ENCODE results near the gene CELSR3. TPM values are rescaled to one million over a fixed set of nuclear protein-coding genes. Genes with fewer than 3 reads are reported as not detected.

The CELSR3 gene
- polyA plus RNA-seq, 2 of the 4 experiments (the other 2 are of a cell fraction): 2.2 to 4.8 TPM

GRCh38 chr3:48681974-48682610 lies 19.4 kb upstream of the CELSR3 start:
- ChIA-PET CTCF (no interaction called here), POLR2A (no interaction called here)
- Histone ChIP-seq H3K4me3 (no peak overlapping the region), H3K27ac (no peak overlapping the region), H3K9me3 (no peaks in the 10 kb centered on the region), H3K4me2 (no peak overlapping the region), H3K4me1 (peaks cover 30% of the 10 kb centered on the region)
- TF ChIP-seq RNF2 (IDR thresholded peaks at IDR 0.05; ENCODE audit: borderline replicate concordance, low read depth): no peak
- TF ChIP-seq CEBPB (IDR thresholded peaks at IDR 0.05): no peak
- TF ChIP-seq HDAC2 (IDR thresholded peaks at IDR 0.05): no peak
- no peak for TF ChIP-seq EHF (CRISPR knock-in tag; IDR thresholded peaks at IDR 0.05)
- TF ChIP-seq JUN (IDR thresholded peaks at IDR 0.05): no peak
- no peak for TF ChIP-seq ZNF302 (CRISPR knock-in tag; IDR thresholded peaks at IDR 0.05)
- TF ChIP-seq SREBF2 (IDR thresholded peaks at IDR 0.05): no peak
- TF ChIP-seq FOSL2 (IDR thresholded peaks at IDR 0.05): no peak
- no peak for TF ChIP-seq FOSL2 (CRISPR knock-in tag; IDR thresholded peaks at IDR 0.05)
- no peak for TF ChIP-seq CHD2 (IDR thresholded peaks at IDR 0.05; ENCODE audit: low read length, partially characterized antibody)
- TF ChIP-seq TP53 (CRISPR knock-in tag; IDR thresholded peaks at IDR 0.05): no peak
- TF ChIP-seq, protein P1, sequence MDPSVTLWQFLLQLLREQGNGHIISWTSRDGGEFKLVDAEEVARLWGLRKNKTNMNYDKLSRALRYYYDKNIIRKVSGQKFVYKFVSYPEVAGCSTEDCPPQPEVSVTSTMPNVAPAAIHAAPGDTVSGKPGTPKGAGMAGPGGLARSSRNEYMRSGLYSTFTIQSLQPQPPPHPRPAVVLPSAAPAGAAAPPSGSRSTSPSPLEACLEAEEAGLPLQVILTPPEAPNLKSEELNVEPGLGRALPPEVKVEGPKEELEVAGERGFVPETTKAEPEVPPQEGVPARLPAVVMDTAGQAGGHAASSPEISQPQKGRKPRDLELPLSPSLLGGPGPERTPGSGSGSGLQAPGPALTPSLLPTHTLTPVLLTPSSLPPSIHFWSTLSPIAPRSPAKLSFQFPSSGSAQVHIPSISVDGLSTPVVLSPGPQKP (IDR thresholded peaks at IDR 0.05; ENCODE audit: low read depth, low read length): no peak
- ATAC-seq: no peak
- 94% methylated on average over 12 of the region's 17 CpGs for WGBS (ENCODE audit: missing lambda C conversion rate)
- DNase-seq (ENCODE audit: low read depth in 1 of 2, low spot score in 1 of 2): no peak
- no peak for FAIRE-seq

DNA sequence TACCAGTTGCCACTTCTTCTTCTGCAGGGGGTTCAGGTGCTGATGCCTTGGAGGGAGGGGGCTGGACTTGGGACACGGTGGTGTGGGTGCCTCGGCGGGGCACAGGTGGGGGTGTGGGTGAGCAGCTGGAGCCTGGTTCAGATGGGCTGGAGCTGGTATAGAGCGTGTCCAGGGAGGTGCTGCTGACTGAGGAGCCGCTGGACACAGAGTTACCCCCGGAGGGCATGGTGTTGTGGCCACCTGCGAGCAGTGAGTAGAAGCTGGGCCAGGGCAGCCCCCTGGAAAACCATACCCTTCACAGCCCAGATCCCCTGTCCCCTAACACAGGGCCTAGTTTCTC lies 18.8 kb upstream of the CELSR3 start:
- TF ChIP-seq, protein P2, sequence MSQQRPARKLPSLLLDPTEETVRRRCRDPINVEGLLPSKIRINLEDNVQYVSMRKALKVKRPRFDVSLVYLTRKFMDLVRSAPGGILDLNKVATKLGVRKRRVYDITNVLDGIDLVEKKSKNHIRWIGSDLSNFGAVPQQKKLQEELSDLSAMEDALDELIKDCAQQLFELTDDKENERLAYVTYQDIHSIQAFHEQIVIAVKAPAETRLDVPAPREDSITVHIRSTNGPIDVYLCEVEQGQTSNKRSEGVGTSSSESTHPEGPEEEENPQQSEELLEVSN (IDR thresholded peaks at IDR 0.05; ENCODE audit: borderline replicate concordance, low read depth): no peak
- TF ChIP-seq, protein P3, sequence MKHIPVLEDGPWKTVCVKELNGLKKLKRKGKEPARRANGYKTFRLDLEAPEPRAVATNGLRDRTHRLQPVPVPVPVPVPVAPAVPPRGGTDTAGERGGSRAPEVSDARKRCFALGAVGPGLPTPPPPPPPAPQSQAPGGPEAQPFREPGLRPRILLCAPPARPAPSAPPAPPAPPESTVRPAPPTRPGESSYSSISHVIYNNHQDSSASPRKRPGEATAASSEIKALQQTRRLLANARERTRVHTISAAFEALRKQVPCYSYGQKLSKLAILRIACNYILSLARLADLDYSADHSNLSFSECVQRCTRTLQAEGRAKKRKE (CRISPR knock-in tag; IDR thresholded peaks at IDR 0.05; ENCODE audit: low read depth): no peak
- TF ChIP-seq MYC (IDR thresholded peaks at IDR 0.05; ENCODE audit: borderline replicate concordance, low read length) (no peak), HMGXB4 (CRISPR knock-in tag; IDR thresholded peaks at IDR 0.05; ENCODE audit: borderline replicate concordance) (no peak), FOXS1 (CRISPR knock-in tag; IDR thresholded peaks at IDR 0.05) (no peak), ZC3H11A (IDR thresholded peaks at IDR 0.05) (no peak), MAFK (IDR thresholded peaks at IDR 0.05; ENCODE audit: partially characterized antibody) (no peak), SMC3 (IDR thresholded peaks at IDR 0.05) (no peak), TFCP2L1 (CRISPR knock-in tag; IDR thresholded peaks at IDR 0.05) (no peak), HDAC2 (IDR thresholded peaks at IDR 0.05) (no peak), CHD2 (IDR thresholded peaks at IDR 0.05; ENCODE audit: low read length, partially characterized antibody) (no peak)
- TF ChIP-seq, protein P4, sequence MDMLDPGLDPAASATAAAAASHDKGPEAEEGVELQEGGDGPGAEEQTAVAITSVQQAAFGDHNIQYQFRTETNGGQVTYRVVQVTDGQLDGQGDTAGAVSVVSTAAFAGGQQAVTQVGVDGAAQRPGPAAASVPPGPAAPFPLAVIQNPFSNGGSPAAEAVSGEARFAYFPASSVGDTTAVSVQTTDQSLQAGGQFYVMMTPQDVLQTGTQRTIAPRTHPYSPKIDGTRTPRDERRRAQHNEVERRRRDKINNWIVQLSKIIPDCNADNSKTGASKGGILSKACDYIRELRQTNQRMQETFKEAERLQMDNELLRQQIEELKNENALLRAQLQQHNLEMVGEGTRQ (IDR thresholded peaks at IDR 0.05): no peak
- FAIRE-seq (no peak), DNase-seq (ENCODE audit: low read depth in 1 of 2, low spot score in 1 of 2) (no peak), ATAC-seq (no peak)
- Histone ChIP-seq H3K4me2 (no peak overlapping the region), H3K9me3 (no peaks in the 10 kb centered on the region), H3K4me1 (peaks cover 30% of the 10 kb centered on the region), H3K4me3 (no peak overlapping the region), H3K27ac (no peak overlapping the region)
- 83% methylated on average over 3 of the region's 7 CpGs for WGBS (ENCODE audit: missing lambda C conversion rate)
- POLR2A ChIA-PET: no interaction called here
- CTCF ChIA-PET: no interaction called here

All from A549 (cell line).